GM04503 (cell line): ENCODE measurements around the gene RAD50.

Source experiments
- DNase-seq: peaks from one replicate; pipeline ENCODE4 v3.0.0-alpha.2; 2012; ENCODE audit warnings: low read depth

RAD50 gene

GRCh38 chr5:132661231-132662003 lies 104.6 kb downstream of the RAD50 start:
- DNase-seq: no peak

GRCh38 chr5:132662004-132662401 lies 105.2 kb downstream of the RAD50 start:
- DNase-seq: no peak

- DNase-seq: no peak
Observed at GRCh38 chr5:132662925-132663770, 106.4 kb downstream of the RAD50 start.

- no peak for DNase-seq
Observed at GRCh38 chr5:132663771-132664695, 107.3 kb downstream of the RAD50 start.

- no peak for DNase-seq
Observed at GRCh38 chr5:132664696-132665209, 108.0 kb downstream of the RAD50 start.

GRCh38 chr5:132665574-132666080 lies 108.8 kb downstream of the RAD50 start:
- no peak for DNase-seq

- DNase-seq: no peak
Observed at GRCh38 chr5:132666310-132667123, 109.7 kb downstream of the RAD50 start.

GRCh38 chr5:132667309-132667708 lies 110.5 kb downstream of the RAD50 start:
- DNase-seq: no peak

GRCh38 chr5:132667761-132668705 lies 111.3 kb downstream of the RAD50 start:
- DNase-seq: no peak

GRCh38 chr5:132668706-132669454 lies 112.1 kb downstream of the RAD50 start:
- DNase-seq: no peak

- no peak for DNase-seq
Observed at GRCh38 chr5:132669455-132669820, 112.7 kb downstream of the RAD50 start.

- DNase-seq: no peak
Observed at GRCh38 chr5:132669966-132670882, 113.4 kb downstream of the RAD50 start.

- no peak for DNase-seq
Observed at GRCh38 chr5:132671000-132671399, 114.2 kb downstream of the RAD50 start.

- no peak for DNase-seq
Observed at GRCh38 chr5:132673488-132673887, 116.7 kb downstream of the RAD50 start.

GRCh38 chr5:132673939-132674630 lies 117.3 kb downstream of the RAD50 start, which contains the start of gene IL4:
Gene IL4 (plus strand): TSS chr5:132673989. CDS start chr5:132674051, 62 bp downstream.
- no peak for DNase-seq

GRCh38 chr5:132674671-132675506 lies 118.1 kb downstream of the RAD50 start:
- peak; percentile 92 for DNase-seq
